GM10266 (cell line): ENCODE data around the gene VIPR1.

Experiments
- DNase-seq: peaks from one replicate; pipeline ENCODE4 v3.0.0; 2012; ENCODE audit errors: extremely low spot score
- TF ChIP-seq, protein P1 (sequence below): IDR thresholded peaks from 2 replicates; pipeline ENCODE4 v1.5.1; 2012; ENCODE audit warnings: mild to moderate bottlenecking, low read depth; ENCODE audit not compliant: control insufficient read depth, insufficient read depth; ENCODE audit errors: missing control alignments

VIPR1 gene

DNA sequence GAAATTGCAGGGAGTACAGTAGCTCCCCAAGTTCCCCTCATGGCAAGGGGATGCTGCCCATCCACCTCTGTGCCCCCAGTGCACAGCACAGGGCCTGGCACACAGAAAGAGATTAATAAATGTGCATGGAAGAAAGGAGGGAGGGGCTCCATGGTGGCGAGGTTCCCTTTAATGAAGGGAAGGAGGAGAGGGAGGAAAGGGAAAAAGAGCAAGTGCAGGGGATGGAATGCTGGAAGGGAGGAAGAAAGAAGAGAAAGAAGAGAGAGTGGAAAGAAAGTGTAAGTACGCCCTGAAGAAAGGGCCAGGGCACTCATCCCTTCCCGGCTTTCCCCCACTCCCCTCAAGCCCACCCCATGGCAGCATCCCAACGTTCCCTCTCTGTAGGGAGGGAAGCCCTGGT is 1.5 kb upstream of the VIPR1 start:
- TF ChIP-seq, protein P1, sequence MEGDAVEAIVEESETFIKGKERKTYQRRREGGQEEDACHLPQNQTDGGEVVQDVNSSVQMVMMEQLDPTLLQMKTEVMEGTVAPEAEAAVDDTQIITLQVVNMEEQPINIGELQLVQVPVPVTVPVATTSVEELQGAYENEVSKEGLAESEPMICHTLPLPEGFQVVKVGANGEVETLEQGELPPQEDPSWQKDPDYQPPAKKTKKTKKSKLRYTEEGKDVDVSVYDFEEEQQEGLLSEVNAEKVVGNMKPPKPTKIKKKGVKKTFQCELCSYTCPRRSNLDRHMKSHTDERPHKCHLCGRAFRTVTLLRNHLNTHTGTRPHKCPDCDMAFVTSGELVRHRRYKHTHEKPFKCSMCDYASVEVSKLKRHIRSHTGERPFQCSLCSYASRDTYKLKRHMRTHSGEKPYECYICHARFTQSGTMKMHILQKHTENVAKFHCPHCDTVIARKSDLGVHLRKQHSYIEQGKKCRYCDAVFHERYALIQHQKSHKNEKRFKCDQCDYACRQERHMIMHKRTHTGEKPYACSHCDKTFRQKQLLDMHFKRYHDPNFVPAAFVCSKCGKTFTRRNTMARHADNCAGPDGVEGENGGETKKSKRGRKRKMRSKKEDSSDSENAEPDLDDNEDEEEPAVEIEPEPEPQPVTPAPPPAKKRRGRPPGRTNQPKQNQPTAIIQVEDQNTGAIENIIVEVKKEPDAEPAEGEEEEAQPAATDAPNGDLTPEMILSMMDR, result no peak
- DNase-seq, result no peak

GRCh38 chr3:42501321-42501680 is 1.1 kb upstream of the VIPR1 start:
- DNase-seq, result no peak
- TF ChIP-seq, protein P1, result no peak

DNA sequence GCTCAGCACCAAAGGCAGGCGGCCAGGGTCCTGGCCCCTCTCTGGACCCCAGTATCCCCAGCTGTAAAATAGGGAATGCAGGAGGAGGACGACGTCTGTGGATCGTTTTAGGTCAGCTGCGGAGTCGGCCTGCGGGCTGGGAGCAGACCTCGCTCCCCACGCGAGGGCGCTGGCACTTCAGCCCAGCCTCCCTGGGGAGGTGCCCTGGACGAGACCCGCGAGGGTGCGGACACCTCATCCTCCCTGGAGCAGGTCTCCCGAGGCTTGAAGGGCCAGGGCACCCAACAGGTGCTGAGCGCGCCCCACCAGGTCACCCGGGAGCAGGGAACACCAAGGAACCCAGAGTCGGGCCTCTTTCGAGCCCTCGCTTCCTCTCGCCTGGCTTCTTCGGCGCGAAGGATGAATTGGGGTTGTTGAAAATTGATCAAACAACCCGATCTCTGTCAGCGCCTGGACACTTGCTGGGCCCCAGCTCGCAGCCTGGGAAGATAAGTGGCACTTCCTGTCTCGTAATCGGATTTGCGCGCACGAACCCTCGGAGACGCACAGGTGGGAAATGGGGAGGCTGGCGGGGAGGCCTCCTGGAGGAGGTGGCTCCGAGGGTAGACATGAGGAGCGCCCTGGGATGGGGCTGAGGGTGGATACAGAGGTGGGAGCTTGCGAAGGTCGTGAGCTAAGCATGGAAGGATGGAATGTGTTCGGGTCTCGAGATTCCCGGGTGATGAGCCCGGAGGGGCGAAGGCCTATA is 588 bp upstream of the VIPR1 start:
- DNase-seq, result peak; percentile 73

DNA sequence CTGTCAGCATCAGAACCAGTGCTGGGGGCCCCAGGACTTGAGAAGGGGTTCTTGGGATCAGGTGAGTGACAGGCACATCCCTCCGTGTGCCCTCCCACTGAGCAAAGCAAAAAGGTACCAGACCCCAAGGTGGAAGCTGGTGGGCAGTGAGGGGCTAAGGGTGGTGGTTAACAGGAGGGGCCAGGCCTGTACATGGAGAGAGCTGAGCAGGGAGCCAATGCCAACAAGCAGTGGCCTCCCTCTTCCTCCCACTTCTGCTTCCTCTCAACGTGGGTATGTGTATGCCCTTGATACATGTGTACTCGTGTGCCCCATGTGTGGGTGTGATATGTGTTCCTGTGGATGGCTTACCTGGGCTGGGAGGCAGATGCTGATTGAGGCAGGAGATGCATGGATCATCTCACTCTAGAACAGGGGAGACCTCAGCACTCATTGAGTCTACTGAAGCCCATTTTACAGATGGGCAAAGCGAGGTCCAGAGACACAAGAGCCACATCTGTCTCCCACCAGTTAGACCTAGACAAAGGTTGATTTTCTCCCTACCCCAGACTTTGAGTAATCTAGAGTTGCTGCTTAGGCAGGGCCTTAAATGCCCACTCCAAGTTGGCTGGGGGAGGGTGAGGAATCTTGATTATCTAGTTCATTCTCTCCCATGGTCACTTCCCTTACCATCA is 945 bp downstream of the VIPR1 start:
- no peak for DNase-seq
- TF ChIP-seq, protein P1, result no peak

More for the DNA sequence above, 588 bp upstream of the VIPR1 start:
- TF ChIP-seq, protein P1, result peak; percentile 50

- TF ChIP-seq, protein P1, result no peak
- DNase-seq, result no peak
Measured at GRCh38 chr3:42503957-42504333, 1.5 kb downstream of the VIPR1 start.

DNA sequence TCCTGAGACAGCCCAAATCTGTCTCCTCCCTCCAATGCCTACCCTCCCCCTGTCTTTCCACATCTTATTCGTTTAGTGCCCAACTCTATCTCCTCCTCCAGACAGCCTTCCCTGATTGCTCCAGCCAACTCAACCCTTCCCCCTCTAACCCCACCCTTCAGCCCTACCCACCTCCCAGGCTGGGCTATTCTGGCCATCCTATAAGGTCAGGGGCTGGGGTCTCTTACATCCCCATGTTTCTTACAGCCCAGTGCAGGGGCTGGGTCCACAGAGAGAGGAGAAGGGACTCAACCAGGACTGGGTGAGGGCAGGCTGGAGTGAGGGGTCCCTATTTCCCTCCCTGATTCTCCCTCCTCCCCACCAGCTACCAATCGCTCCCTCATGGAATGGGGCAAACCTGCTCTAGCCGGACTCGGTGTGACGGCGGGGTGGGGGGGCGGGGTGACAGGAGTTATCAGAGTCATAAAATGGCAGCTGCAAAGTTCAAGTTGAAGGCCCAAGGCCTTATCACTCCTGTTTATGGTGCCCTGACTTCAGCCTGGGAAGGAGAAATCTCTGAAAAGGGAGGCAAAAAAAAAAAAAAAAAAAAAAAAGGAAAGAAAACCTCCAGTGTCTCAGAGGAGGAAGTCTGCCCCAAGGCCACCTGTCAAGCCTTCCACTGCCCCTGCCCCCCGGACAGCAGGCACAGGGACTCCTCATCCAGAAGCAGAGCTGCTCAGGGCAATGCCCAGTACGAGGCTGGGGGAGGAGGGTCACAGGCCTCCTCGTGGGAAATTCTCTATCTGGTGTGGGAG is 2.1 kb downstream of the VIPR1 start:
- no peak for DNase-seq
- TF ChIP-seq, protein P1, result no peak
